ENCODE data around the gene SLC39A5. TPM values are rescaled to one million over a fixed set of nuclear protein-coding genes. Genes with fewer than 3 reads are reported as not detected.

SLC39A5 gene
- total RNA-seq, 1 experiment from 2014 or later: not detected

DNA sequence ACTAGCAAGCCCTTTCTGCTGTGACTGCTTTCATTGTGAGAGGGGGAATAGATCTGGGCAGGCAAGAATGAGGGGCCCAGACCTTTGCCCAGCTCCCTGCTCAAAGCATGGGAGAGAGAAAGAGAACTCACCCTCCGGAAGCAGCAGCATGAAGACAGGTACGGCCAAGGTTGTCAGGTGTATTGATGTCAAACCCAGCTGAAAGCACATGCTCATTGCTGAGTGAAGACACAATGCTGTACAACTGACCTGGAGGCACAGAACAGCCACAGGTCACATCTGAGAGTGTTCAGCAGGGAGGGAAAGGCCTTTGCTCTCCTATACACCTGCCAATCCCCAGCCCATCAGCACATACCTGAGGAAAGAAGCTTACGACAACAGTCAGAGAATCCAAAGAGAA is 22.8 kb downstream of the SLC39A5 start:
- H3K27me3 ChIP-seq (ENCODE audit: insufficient read depth, low read length): no peaks in the 10 kb centered on the region
- H3K9me3 ChIP-seq (ENCODE audit: control insufficient read depth, low read depth, low read length): no peaks in the 10 kb centered on the region
- no peak overlapping the region for H3K4ac ChIP-seq (ENCODE audit: low read depth, low read length)
- H3K27me3 Mint-ChIP-seq (ENCODE audit: low read depth): no peaks in the 10 kb centered on the region
- H4K91ac ChIP-seq (ENCODE audit: insufficient read length, low read depth, low read length): no peak overlapping the region
- no peak overlapping the region for H2AFZ ChIP-seq (ENCODE audit: low read length)
- H3K9me3 Mint-ChIP-seq: no peaks in the 10 kb centered on the region; a peak in 1 of 5 replicates
- no peak overlapping the region for H3K9ac ChIP-seq (ENCODE audit: extremely low read depth, insufficient read length, low read length)
- H4K5ac ChIP-seq (ENCODE audit: insufficient read length, low read depth, low read length): no peak overlapping the region
- no peaks in the 10 kb centered on the region for H3K79me1 ChIP-seq (ENCODE audit: insufficient read depth, low read depth, low read length, poor library complexity, severe bottlenecking)
- H3K4me1 ChIP-seq (ENCODE audit: insufficient read depth, low read length): no peaks in the 10 kb centered on the region
- WGBS (ENCODE audit: extremely low coverage, insufficient read length, low lambda C conversion rate): no CpG with 5 or more reads among the region's 3 CpGs
- H2BK5ac ChIP-seq (ENCODE audit: insufficient read length, low read length): no peak overlapping the region
- H3K23me2 ChIP-seq (ENCODE audit: insufficient read length, low read depth, low read length, poor library complexity, severe bottlenecking): no peaks in the 10 kb centered on the region
- no peak overlapping the region for H2BK20ac ChIP-seq (ENCODE audit: low read depth, low read length, poor library complexity, severe bottlenecking)
- H2BK15ac ChIP-seq (ENCODE audit: low read depth, low read length): no peak overlapping the region
- H2AK5ac ChIP-seq (ENCODE audit: insufficient read length, low read length): no peak overlapping the region
- no peak overlapping the region for H3K56ac ChIP-seq (ENCODE audit: insufficient read length, low read depth, low read length)
- H3K14ac ChIP-seq (ENCODE audit: insufficient read depth, low read length): no peak overlapping the region
- H2BK12ac ChIP-seq (ENCODE audit: insufficient read length, low read depth, low read length): no peak overlapping the region
- TF ChIP-seq CTCF (conservative IDR thresholded peaks at IDR 0.05): no peak
- H2BK120ac ChIP-seq (ENCODE audit: low read depth, low read length, poor library complexity, severe bottlenecking): no peak overlapping the region
- H3T11ph ChIP-seq (ENCODE audit: low read length): no peak overlapping the region
- peaks cover 2% of the 10 kb centered on the region for H4K20me1 ChIP-seq (ENCODE audit: control insufficient read depth, insufficient read depth, insufficient read length)
- no peak overlapping the region for H3K18ac ChIP-seq (ENCODE audit: insufficient read length, low read depth, low read length)
- no peak overlapping the region for H3K4me2 ChIP-seq (ENCODE audit: insufficient read depth, insufficient read length, low read length)
- no peak overlapping the region for H4K8ac ChIP-seq (replicated peaks; ENCODE audit: insufficient read length, low read depth, low read length)
- H3K27ac ChIP-seq (ENCODE audit: insufficient read length, low read depth, low read length): no peak overlapping the region
- H3K27ac Mint-ChIP-seq: no peak overlapping the region
- H3K4me1 Mint-ChIP-seq: peaks cover 14% of the 10 kb centered on the region in 2 experiments
- no peak for DNase-seq
- no peak overlapping the region for H3K23ac ChIP-seq (ENCODE audit: insufficient read length, low read depth, low read length)
- H3K36me3 Mint-ChIP-seq (ENCODE audit: insufficient read depth in 1 of 3, low read depth in 3 of 3): peaks cover 44 to 82% (median 76%) of the 10 kb centered on the region in 3 experiments; a peak in 6 of 7 replicates
- no peaks in the 10 kb centered on the region for H3K79me2 ChIP-seq (ENCODE audit: insufficient read depth, low read length)
- no peak overlapping the region for H3K4me3 Mint-ChIP-seq

Data from H9 (cell line).